Activated naive CD4-positive, alpha-beta T cell treated with anti-CD3 and anti-CD28 coated beads, Interleukin-2, amount 50 U/mL, for 24 hours (primary cell): ENCODE data around the gene CTNNA1.
"Not testable (repeated sequence)": the region's sequence is repeated elsewhere in the genome, so short reads cannot be mapped to it uniquely, and the experiment has no call there.

Experiments used
- H3K27ac Mint-ChIP-seq: one replicate; pipeline ENCODE4 v1.8.0; 2021; ENCODE audit warnings: mild to moderate bottlenecking, mixed read lengths
- H3K27me3 Mint-ChIP-seq: one replicate; pipeline ENCODE4 v1.8.0; 2021; ENCODE audit warnings: mixed read lengths
- H3K36me3 Mint-ChIP-seq: one replicate; pipeline ENCODE4 v1.8.0; 2021; ENCODE audit warnings: mixed read lengths
- H3K4me1 Mint-ChIP-seq: one replicate; pipeline ENCODE4 v1.8.0; 2021; ENCODE audit warnings: mixed read lengths
- H3K4me3 Mint-ChIP-seq: one replicate; pipeline ENCODE4 v1.8.0; 2021; ENCODE audit warnings: mild to moderate bottlenecking, mixed read lengths
- H3K9me3 Mint-ChIP-seq: one replicate; pipeline ENCODE4 v1.8.0; 2021; ENCODE audit warnings: mixed read lengths

The CTNNA1 gene

DNA sequence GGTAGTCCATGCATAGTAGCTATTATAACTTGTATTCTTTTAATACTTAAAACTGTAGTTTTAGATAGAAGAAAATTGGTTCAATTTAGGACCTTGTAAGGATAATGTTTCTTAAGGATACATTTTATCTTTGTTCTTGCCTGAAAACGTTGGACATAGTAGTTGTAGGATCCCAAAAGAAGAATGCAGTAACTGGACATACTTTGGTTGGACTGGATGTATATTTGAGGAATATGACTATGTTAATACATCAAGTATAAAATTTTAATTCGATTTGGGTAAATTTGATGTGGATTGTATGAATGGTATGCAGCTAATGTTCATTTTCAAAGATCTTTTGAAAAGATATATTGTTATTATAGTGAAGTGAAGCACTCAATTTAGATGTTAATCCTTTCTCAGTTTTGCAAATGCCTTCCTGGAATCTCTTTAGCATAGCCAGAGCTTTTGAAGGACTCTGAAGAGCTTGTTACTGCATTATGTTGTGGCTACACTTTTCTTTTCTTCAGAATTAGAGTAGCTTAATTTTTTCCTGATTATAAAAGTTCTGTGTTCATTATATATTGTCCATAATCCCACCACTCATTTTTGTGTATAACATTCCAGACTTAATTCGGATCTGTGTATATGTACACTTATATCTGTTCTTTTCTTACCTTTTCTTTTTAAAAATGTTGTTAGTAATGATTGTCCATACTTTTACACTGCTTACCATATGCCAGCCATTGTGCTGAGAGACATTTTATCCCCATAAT, 80.7 kb downstream of the CTNNA1 start:
- H3K4me1 Mint-ChIP-seq, result no peaks in the 10 kb centered on the region
- H3K27ac Mint-ChIP-seq, result no peak overlapping the region
- peaks cover 1% of the 10 kb centered on the region for H3K36me3 Mint-ChIP-seq
- H3K27me3 Mint-ChIP-seq, result peaks cover 4% of the 10 kb centered on the region
- no peak overlapping the region for H3K4me3 Mint-ChIP-seq
- H3K9me3 Mint-ChIP-seq, result no peaks in the 10 kb centered on the region

DNA sequence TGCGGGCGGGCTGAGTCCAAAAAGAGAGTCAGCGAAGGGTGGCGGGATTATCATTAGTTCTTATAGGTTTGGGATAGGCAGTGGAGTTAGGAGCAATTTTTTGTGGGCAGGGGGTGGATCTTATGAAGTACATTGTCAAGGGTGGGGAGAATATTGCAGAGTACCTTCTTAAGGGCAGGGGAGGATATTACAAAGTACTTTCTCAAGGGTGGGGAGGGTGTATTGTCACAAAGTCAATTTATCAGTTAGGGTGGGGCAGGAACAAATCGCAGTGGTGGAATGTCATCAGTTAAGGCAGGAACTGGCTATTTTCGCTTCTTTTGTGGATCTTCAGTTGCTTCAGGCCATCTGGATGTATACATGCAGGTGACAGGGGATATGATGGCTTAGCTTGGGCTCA, 81.6 kb downstream of the CTNNA1 start:
- not testable (repeated sequence) for H3K4me1 Mint-ChIP-seq

GRCh38 chr5:138837160-138837559, 83.9 kb downstream of the CTNNA1 start:
- no peak overlapping the region for H3K4me3 Mint-ChIP-seq
- H3K9me3 Mint-ChIP-seq, result no peaks in the 10 kb centered on the region
- peaks cover 1% of the 10 kb centered on the region for H3K36me3 Mint-ChIP-seq
- no peaks in the 10 kb centered on the region for H3K4me1 Mint-ChIP-seq
- peaks cover 3% of the 10 kb centered on the region for H3K27me3 Mint-ChIP-seq
- no peak overlapping the region for H3K27ac Mint-ChIP-seq

More for the DNA sequence above, 81.6 kb downstream of the CTNNA1 start:
- not testable (repeated sequence) for H3K36me3 Mint-ChIP-seq, H3K9me3 Mint-ChIP-seq, H3K27ac Mint-ChIP-seq, H3K4me3 Mint-ChIP-seq, H3K27me3 Mint-ChIP-seq

DNA sequence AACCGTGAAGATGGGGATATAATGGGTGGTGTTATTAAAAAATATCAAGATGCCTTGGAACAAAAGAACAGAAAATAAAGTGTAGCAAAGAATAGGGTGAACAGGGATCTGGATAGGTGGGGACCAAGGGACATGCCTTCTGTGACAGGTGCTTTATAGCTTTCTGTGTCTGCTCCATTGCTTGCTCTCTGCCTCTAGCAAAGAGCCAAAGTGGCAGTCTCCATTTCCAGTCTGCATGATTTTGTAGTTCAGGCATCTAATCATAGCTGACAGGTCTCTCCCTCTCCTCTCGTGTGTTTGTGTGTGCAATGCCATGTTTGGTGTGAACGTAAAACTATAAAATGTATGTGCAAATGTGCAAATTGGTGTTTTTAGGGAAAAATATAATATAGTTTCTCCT, 86.9 kb downstream of the CTNNA1 start:
- no peak overlapping the region for H3K27ac Mint-ChIP-seq
- H3K9me3 Mint-ChIP-seq, result no peaks in the 10 kb centered on the region
- H3K4me3 Mint-ChIP-seq, result no peak overlapping the region
- peaks cover 3% of the 10 kb centered on the region for H3K27me3 Mint-ChIP-seq
- H3K4me1 Mint-ChIP-seq, result no peaks in the 10 kb centered on the region
- H3K36me3 Mint-ChIP-seq, result peaks cover 1% of the 10 kb centered on the region

DNA sequence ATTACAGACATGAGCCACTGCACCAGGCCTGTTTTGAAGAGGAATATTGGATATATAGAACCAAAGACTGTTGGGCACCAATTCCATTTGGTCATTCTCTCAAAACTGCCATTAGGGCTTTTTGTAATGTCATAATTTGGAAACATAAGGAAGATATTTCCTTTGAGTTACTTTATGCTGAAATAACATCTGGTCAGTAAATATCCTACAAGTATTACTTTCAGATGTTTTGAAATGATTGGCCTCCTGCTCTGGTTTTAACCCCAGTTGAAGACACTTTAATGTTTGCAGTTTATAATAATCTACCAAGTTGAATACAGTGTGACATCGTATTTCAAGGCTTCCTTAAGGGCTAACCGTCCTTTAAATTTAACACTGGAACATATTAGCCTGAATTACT, 88.3 kb downstream of the CTNNA1 start:
- Mint-ChIP-seq H3K27ac (no peak overlapping the region), H3K27me3 (peaks cover 1% of the 10 kb centered on the region), H3K4me3 (no peak overlapping the region), H3K4me1 (no peaks in the 10 kb centered on the region), H3K36me3 (peaks cover 1% of the 10 kb centered on the region), H3K9me3 (no peaks in the 10 kb centered on the region)

GRCh38 chr5:138843316-138844124, 90.3 kb downstream of the CTNNA1 start:
- no peaks in the 10 kb centered on the region for H3K36me3 Mint-ChIP-seq
- H3K9me3 Mint-ChIP-seq, result no peaks in the 10 kb centered on the region
- H3K27ac Mint-ChIP-seq, result no peak overlapping the region
- no peaks in the 10 kb centered on the region for H3K4me1 Mint-ChIP-seq
- no peaks in the 10 kb centered on the region for H3K27me3 Mint-ChIP-seq
- H3K4me3 Mint-ChIP-seq, result no peak overlapping the region

DNA sequence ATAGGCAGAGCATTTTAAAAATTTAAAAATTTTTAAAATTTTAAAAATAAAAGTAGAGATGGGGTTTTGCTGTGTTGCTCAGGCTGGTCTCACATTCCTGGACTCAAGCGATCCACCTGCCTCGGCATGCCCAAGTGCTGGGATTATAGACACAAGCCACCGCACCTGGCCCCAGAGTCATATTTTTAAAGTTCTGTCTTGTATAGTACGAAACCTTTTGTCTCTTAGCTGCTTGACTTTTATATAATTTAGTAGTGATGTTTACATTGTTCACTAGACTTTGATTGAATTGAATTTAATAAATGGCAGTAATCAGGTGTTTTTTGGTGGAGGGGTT, 90.9 kb downstream of the CTNNA1 start:
- H3K27ac Mint-ChIP-seq, result no peak overlapping the region
- H3K27me3 Mint-ChIP-seq, result no peaks in the 10 kb centered on the region
- no peaks in the 10 kb centered on the region for H3K36me3 Mint-ChIP-seq
- no peaks in the 10 kb centered on the region for H3K4me1 Mint-ChIP-seq
- no peaks in the 10 kb centered on the region for H3K9me3 Mint-ChIP-seq
- H3K4me3 Mint-ChIP-seq, result no peak overlapping the region

DNA sequence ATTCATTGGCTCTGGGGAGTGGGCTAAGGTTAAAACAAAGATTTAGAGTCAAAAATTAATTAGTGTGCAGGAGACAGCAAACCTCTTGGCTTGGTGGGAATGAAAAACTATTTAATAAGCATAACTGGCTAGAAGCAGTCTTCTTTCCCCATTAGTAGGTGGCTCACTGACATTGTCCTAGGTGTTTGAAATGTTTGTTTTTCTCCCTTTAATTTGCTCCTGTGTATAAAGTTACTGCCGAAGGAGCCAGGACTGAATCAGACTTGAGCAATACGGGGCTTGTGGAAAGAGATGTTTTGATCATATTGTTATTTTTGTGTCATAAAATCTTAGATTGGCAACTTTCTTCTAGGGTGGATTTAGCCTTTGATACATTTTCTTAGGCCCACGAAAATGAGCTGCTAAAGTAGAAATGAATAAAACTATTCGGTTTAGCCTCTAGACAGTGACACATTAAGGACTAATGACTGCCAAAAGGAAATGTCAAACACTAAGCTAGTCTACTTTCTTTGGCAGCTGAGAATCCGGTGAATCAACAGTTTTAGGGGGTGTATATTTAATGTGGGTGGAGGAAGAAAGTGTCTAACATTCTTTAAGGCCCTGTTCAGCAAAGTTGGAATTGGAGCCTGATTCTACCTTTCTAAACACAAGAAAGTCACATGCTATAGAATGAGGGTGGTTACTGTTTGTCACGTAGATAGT, 91.7 kb downstream of the CTNNA1 start:
- Mint-ChIP-seq H3K27me3 (no peaks in the 10 kb centered on the region), H3K9me3 (no peaks in the 10 kb centered on the region), H3K27ac (no peak overlapping the region), H3K4me1 (no peaks in the 10 kb centered on the region), H3K36me3 (no peaks in the 10 kb centered on the region), H3K4me3 (no peak overlapping the region)

DNA sequence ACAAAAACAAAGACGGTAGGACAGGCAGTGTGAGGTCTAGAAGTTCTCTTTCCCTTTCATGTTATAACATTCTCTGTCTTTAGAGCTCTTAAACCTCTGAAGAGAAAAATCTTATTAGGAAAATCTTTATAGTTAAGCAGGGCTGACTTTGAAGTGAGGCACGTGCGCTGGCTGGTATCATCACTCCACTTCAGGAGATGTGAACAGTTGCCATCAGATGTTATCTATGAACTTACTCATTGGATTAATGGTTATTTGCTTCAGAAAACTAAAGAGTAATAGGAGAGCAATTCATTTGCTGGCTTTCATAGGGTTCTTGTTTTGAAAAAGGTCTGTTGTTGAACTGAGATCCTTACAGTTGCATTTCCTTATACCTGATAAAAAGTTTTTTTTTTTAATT, 96.2 kb downstream of the CTNNA1 start:
- Mint-ChIP-seq H3K4me1 (peaks cover 9% of the 10 kb centered on the region), H3K27ac (no peak overlapping the region), H3K4me3 (no peak overlapping the region), H3K27me3 (peaks cover 2% of the 10 kb centered on the region), H3K36me3 (no peaks in the 10 kb centered on the region), H3K9me3 (no peaks in the 10 kb centered on the region)

DNA sequence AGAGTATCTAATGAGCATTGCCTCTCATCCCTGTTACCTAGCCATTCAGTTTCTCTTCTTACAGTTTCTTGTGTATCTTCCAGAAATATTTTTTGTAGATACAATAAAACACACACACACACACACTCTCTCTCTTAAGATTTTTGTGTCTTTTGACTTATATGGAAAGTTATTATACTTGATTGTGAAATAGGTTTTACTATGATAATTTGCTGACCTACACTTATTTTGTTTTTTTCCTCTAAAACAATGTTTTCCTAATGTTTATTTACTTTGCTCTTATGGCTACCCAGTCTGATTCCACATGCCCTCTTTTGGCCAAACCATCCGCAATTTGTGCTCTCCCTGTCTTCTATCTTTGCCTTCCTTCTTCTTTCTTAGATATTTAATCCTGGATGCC, 96.7 kb downstream of the CTNNA1 start:
- H3K4me3 Mint-ChIP-seq, result no peak overlapping the region
- no peak overlapping the region for H3K27ac Mint-ChIP-seq
- H3K9me3 Mint-ChIP-seq, result no peaks in the 10 kb centered on the region
- peaks cover 2% of the 10 kb centered on the region for H3K27me3 Mint-ChIP-seq
- H3K36me3 Mint-ChIP-seq, result no peaks in the 10 kb centered on the region
- peaks cover 9% of the 10 kb centered on the region for H3K4me1 Mint-ChIP-seq

DNA sequence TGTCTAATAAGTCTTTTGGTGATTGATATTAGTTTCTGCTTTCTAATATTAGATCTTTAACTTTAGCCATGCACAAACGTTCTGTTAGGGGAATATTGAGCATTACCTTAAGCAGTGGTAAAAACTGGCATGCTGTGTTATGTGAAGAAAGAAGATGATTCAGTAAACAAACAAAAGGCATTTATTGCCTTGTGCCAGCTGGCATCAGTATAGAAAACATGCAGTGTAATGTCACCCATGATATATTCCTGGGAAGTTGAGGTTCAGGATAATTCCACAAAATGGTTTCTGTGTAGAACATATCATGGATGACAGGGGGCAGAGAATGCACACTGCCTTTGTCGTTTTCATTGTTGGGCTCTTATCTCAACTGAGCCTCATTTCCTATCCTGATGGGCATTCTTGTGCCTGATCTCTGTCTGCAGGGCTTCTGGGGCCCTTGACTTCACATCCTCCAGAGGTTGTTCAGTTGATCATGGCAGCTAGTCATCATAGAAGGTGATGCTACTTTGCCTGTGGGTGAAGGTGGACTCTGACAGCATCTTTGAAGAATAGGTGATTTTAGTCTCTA, 97.7 kb downstream of the CTNNA1 start:
- peaks cover 9% of the 10 kb centered on the region for H3K4me1 Mint-ChIP-seq
- no peak overlapping the region for H3K27ac Mint-ChIP-seq
- no peaks in the 10 kb centered on the region for H3K36me3 Mint-ChIP-seq
- peaks cover 4% of the 10 kb centered on the region for H3K27me3 Mint-ChIP-seq
- no peaks in the 10 kb centered on the region for H3K9me3 Mint-ChIP-seq
- no peak overlapping the region for H3K4me3 Mint-ChIP-seq

GRCh38 chr5:138853132-138853531, 99.9 kb downstream of the CTNNA1 start:
- H3K4me3 Mint-ChIP-seq, result no peak overlapping the region
- H3K27ac Mint-ChIP-seq, result peak overlapping the region; percentile 52
- no peaks in the 10 kb centered on the region for H3K36me3 Mint-ChIP-seq
- no peaks in the 10 kb centered on the region for H3K9me3 Mint-ChIP-seq
- peaks cover 9% of the 10 kb centered on the region for H3K4me1 Mint-ChIP-seq
- peaks cover 4% of the 10 kb centered on the region for H3K27me3 Mint-ChIP-seq

GRCh38 chr5:138867011-138867410, 113.8 kb downstream of the CTNNA1 start:
- Mint-ChIP-seq H3K27ac (no peak overlapping the region), H3K4me3 (no peak overlapping the region), H3K36me3 (no peaks in the 10 kb centered on the region), H3K27me3 (peaks cover 8% of the 10 kb centered on the region), H3K9me3 (no peaks in the 10 kb centered on the region), H3K4me1 (peaks cover 8% of the 10 kb centered on the region)

- Mint-ChIP-seq H3K27ac (no peak overlapping the region), H3K9me3 (no peaks in the 10 kb centered on the region), H3K4me1 (peaks cover 12% of the 10 kb centered on the region), H3K36me3 (no peaks in the 10 kb centered on the region), H3K4me3 (no peak overlapping the region), H3K27me3 (peaks cover 14% of the 10 kb centered on the region)
These were observed 115.8 kb downstream of the CTNNA1 start for GRCh38 chr5:138869038-138869437.

- Mint-ChIP-seq H3K36me3 (no peaks in the 10 kb centered on the region), H3K27me3 (peaks cover 17% of the 10 kb centered on the region), H3K27ac (no peak overlapping the region)
These were observed 116.7 kb downstream of the CTNNA1 start for GRCh38 chr5:138869763-138870500.

More at GRCh38 chr5:138869763-138870500, 116.7 kb downstream of the CTNNA1 start:
- Mint-ChIP-seq H3K4me1 (peaks cover 12% of the 10 kb centered on the region), H3K4me3 (no peak overlapping the region), H3K9me3 (no peaks in the 10 kb centered on the region)
